H1 (cell line): Measurements from ENCODE around the gene UNC79. TPM values are rescaled to one million over a fixed set of nuclear protein-coding genes. Genes with fewer than 3 reads are reported as not detected.

Source experiments
- BRCA1 ChIP-seq: IDR thresholded peaks from 2 replicates; pipeline ENCODE4 v1.6.1; 2012; ENCODE audit warnings: low read depth, low read length, improper control_type of control experiment
- CHD2 ChIP-seq: IDR thresholded peaks from 2 replicates; pipeline ENCODE4 v1.6.1; 2012; ENCODE audit warnings: low read length, improper control_type of control experiment
- FOSL1 ChIP-seq: IDR thresholded peaks from 2 replicates; pipeline ENCODE4 v1.6.1; 2011; ENCODE audit warnings: mild to moderate bottlenecking, low read depth, low read length, moderate library complexity; ENCODE audit not compliant: insufficient read depth
- JUND ChIP-seq: IDR thresholded peaks from 2 replicates; pipeline ENCODE4 v1.6.1; 2011; ENCODE audit warnings: mild to moderate bottlenecking, improper control_type of control experiment, low read length
- RAD21 ChIP-seq, 2 experiments: IDR thresholded peaks in 1 of 2; conservative IDR thresholded peaks in 1 of 2; 2 replicates each; pipeline ENCODE4 v1.6.1; 2011; ENCODE audit warnings: low read depth in 2 of 2, low read length in 2 of 2, improper control_type of control experiment in 1 of 2, inconsistent platforms in 1 of 2, mild to moderate bottlenecking in 1 of 2, moderate library complexity in 1 of 2
- SP2 ChIP-seq: IDR thresholded peaks from 2 replicates; pipeline ENCODE4 v1.6.1; 2012; ENCODE audit warnings: mild to moderate bottlenecking, low read length, inconsistent platforms
- SRF ChIP-seq: IDR thresholded peaks from 2 replicates; pipeline ENCODE4 v1.6.1; 2011; ENCODE audit warnings: mild to moderate bottlenecking, low read depth, low read length, moderate library complexity
- TBP ChIP-seq: IDR thresholded peaks from 2 replicates; pipeline ENCODE4 v1.6.1; 2011; ENCODE audit warnings: low read depth, low read length, improper control_type of control experiment
- TEAD4 ChIP-seq: IDR thresholded peaks from 2 replicates; pipeline ENCODE4 v1.6.1; 2012; ENCODE audit warnings: low read depth, low read length, inconsistent platforms, mixed read lengths
- polyA plus RNA-seq, 7 experiments: library from polyadenylated mRNA; depleted of rRNA in 3 of 7; stranded (reverse) in 5 of 7; unstranded in 2 of 7; fragments of >200 nt in 5 of 7; fragments of 200-250 nt in 2 of 7; gene quantifications; 1 replicate in 5 of 7; 2 replicates in 1 of 7; 4 replicates in 1 of 7; pipeline versions ENCODE4 v1.2.1 to v1.2.3, GENCODE V29; 2011 to 2013; ENCODE audit warnings: missing spikeins in 2 of 7, mixed read lengths in 2 of 7
- total RNA-seq: library from RNA; stranded (reverse); fragmentation: NEBNext Ultra II Directional; extraction: Animal tissue kit (Norgen Biotek cat#: 25700); gene quantifications from 2 replicates; pipeline ENCODE4 v1.2.1, GENCODE V29; 2021
- TF ChIP-seq, protein P1 (sequence below): fragments of 300-600 bp; sonication (generic); IDR thresholded peaks from 2 replicates; pipeline ENCODE4 v1.7.1; 2012; ENCODE audit warnings: low read length, moderate library complexity, mild to moderate bottlenecking, inconsistent platforms; ENCODE audit not compliant: insufficient replicate concordance

Gene UNC79
- total and polyA plus RNA-seq, 2 of the 8 experiments (the other 6 are each of a cell fraction or from before 2014, with no cell fraction given), result 1.8 to 2.3 TPM

GRCh38 chr14:93619176-93619793, 188.5 kb downstream of the UNC79 start (continued):
- TF ChIP-seq, protein P1, sequence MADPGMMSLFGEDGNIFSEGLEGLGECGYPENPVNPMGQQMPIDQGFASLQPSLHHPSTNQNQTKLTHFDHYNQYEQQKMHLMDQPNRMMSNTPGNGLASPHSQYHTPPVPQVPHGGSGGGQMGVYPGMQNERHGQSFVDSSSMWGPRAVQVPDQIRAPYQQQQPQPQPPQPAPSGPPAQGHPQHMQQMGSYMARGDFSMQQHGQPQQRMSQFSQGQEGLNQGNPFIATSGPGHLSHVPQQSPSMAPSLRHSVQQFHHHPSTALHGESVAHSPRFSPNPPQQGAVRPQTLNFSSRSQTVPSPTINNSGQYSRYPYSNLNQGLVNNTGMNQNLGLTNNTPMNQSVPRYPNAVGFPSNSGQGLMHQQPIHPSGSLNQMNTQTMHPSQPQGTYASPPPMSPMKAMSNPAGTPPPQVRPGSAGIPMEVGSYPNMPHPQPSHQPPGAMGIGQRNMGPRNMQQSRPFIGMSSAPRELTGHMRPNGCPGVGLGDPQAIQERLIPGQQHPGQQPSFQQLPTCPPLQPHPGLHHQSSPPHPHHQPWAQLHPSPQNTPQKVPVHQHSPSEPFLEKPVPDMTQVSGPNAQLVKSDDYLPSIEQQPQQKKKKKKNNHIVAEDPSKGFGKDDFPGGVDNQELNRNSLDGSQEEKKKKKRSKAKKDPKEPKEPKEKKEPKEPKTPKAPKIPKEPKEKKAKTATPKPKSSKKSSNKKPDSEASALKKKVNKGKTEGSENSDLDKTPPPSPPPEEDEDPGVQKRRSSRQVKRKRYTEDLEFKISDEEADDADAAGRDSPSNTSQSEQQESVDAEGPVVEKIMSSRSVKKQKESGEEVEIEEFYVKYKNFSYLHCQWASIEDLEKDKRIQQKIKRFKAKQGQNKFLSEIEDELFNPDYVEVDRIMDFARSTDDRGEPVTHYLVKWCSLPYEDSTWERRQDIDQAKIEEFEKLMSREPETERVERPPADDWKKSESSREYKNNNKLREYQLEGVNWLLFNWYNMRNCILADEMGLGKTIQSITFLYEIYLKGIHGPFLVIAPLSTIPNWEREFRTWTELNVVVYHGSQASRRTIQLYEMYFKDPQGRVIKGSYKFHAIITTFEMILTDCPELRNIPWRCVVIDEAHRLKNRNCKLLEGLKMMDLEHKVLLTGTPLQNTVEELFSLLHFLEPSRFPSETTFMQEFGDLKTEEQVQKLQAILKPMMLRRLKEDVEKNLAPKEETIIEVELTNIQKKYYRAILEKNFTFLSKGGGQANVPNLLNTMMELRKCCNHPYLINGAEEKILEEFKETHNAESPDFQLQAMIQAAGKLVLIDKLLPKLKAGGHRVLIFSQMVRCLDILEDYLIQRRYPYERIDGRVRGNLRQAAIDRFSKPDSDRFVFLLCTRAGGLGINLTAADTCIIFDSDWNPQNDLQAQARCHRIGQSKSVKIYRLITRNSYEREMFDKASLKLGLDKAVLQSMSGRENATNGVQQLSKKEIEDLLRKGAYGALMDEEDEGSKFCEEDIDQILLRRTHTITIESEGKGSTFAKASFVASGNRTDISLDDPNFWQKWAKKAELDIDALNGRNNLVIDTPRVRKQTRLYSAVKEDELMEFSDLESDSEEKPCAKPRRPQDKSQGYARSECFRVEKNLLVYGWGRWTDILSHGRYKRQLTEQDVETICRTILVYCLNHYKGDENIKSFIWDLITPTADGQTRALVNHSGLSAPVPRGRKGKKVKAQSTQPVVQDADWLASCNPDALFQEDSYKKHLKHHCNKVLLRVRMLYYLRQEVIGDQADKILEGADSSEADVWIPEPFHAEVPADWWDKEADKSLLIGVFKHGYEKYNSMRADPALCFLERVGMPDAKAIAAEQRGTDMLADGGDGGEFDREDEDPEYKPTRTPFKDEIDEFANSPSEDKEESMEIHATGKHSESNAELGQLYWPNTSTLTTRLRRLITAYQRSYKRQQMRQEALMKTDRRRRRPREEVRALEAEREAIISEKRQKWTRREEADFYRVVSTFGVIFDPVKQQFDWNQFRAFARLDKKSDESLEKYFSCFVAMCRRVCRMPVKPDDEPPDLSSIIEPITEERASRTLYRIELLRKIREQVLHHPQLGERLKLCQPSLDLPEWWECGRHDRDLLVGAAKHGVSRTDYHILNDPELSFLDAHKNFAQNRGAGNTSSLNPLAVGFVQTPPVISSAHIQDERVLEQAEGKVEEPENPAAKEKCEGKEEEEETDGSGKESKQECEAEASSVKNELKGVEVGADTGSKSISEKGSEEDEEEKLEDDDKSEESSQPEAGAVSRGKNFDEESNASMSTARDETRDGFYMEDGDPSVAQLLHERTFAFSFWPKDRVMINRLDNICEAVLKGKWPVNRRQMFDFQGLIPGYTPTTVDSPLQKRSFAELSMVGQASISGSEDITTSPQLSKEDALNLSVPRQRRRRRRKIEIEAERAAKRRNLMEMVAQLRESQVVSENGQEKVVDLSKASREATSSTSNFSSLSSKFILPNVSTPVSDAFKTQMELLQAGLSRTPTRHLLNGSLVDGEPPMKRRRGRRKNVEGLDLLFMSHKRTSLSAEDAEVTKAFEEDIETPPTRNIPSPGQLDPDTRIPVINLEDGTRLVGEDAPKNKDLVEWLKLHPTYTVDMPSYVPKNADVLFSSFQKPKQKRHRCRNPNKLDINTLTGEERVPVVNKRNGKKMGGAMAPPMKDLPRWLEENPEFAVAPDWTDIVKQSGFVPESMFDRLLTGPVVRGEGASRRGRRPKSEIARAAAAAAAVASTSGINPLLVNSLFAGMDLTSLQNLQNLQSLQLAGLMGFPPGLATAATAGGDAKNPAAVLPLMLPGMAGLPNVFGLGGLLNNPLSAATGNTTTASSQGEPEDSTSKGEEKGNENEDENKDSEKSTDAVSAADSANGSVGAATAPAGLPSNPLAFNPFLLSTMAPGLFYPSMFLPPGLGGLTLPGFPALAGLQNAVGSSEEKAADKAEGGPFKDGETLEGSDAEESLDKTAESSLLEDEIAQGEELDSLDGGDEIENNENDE, result no peak
- TF ChIP-seq BRCA1, result no peak
- TF ChIP-seq CHD2, result no peak
- no peak for TF ChIP-seq SRF
- no peak for TF ChIP-seq JUND
- TF ChIP-seq TBP, result no peak
- no peak for TF ChIP-seq SP2
- no peak for TF ChIP-seq FOSL1
- TF ChIP-seq RAD21 (IDR thresholded peaks at IDR 0.05 in 1 of 2, conservative IDR thresholded peaks at IDR 0.05 in 1 of 2; ENCODE audit: low read depth in 2 of 2, low read length in 2 of 2), result peak; percentile 83 to 84
- no peak for TF ChIP-seq TEAD4
